Omental fat pad (tissue), 4 donors: ENCODE measurements around the gene TP73. TPM values are rescaled to one million over a fixed set of nuclear protein-coding genes. Genes with fewer than 3 reads are reported as not detected.
"Not testable (repeated sequence)": the region's sequence is repeated elsewhere in the genome, so short reads cannot be mapped to it uniquely, and the experiment has no call there.

Experiments
- ATAC-seq: fragments of 150-250 bp; one replicate; pipeline ENCODE4 v1.9.1; 2016; ENCODE audit warnings: mild to moderate bottlenecking, moderate library complexity; ENCODE audit not compliant: low FRiP score
- DNase-seq: peaks from one replicate; pipeline ENCODE4 v3.0.0-alpha.2; 2019; ENCODE audit warnings: low spot score
- CTCF ChIP-seq, 3 donors: fragments of 450-650 bp; IDR thresholded peaks; one replicate each; pipeline ENCODE4 v1.5.1; 2016 to 2017; ENCODE audit warnings: antibody characterized with exemption in 3 of 3, mild to moderate bottlenecking in 3 of 3, moderate library complexity in 2 of 3
- total RNA-seq, 4 donors: library from RNA; depleted of rRNA; stranded (reverse); fragments of >200 nt; gene quantifications; one replicate each; pipeline ENCODE4 v1.1.0, GENCODE V29; 2016

Gene TP73
- total RNA-seq, 4 donors from 2014 or later, result not detected

- peak in 1 of 3 donors; percentile 68 for TF ChIP-seq CTCF (IDR thresholded peaks at IDR 0.05)
- peak; percentile 64 for DNase-seq
- ATAC-seq, result not testable (repeated sequence)
These were observed 72.2 kb downstream of the TP73 start for GRCh38 chr1:3724416-3725030.

- TF ChIP-seq CTCF (IDR thresholded peaks at IDR 0.05), result no peak
- DNase-seq, result no peak
- no peak for ATAC-seq
These were observed 73.0 kb downstream of the TP73 start for GRCh38 chr1:3725366-3725765.

GRCh38 chr1:3727042-3727824 lies 74.9 kb downstream of the TP73 start:
- no peak for ATAC-seq
- DNase-seq, result no peak
- TF ChIP-seq CTCF (IDR thresholded peaks at IDR 0.05), result no peak

- no peak for TF ChIP-seq CTCF (IDR thresholded peaks at IDR 0.05)
- DNase-seq (no peak), ATAC-seq (no peak)
These were observed 75.8 kb downstream of the TP73 start for GRCh38 chr1:3727825-3728776.

GRCh38 chr1:3729594-3730542 lies 77.6 kb downstream of the TP73 start:
- no peak for ATAC-seq
- no peak for DNase-seq
- TF ChIP-seq CTCF (IDR thresholded peaks at IDR 0.05), result no peak
